A204.1 (cell line): ENCODE data around the gene SLC46A1.
"Not testable (repeated sequence)": the region's sequence is repeated elsewhere in the genome, so short reads cannot be mapped to it uniquely, and the experiment has no call there.

Experiments
- FAIRE-seq: peaks from 2 replicates; lab custom pipeline; 2012; peaks lifted over from hg19 to GRCh38; lab: Jason Lieb, UNC

SLC46A1 gene

GRCh38 chr17:28405632-28406472, at the start of gene SLC46A1:
TSS of gene SLC46A1 (minus strand) at chr17:28406212. CDS start at chr17:28406114, 98 bp downstream.
- FAIRE-seq, result no peak

GRCh38 chr17:28449859-28450258, 43.8 kb upstream of the SLC46A1 start:
- no peak for FAIRE-seq

- FAIRE-seq, result no peak
Measured at GRCh38 chr17:28447396-28447760, 41.4 kb upstream of the SLC46A1 start.

- no peak for FAIRE-seq
Measured at GRCh38 chr17:28446716-28447395, 40.8 kb upstream of the SLC46A1 start.

GRCh38 chr17:28443901-28444638, 38.1 kb upstream of the SLC46A1 start:
- no peak for FAIRE-seq

- not testable (repeated sequence) for FAIRE-seq
Measured at GRCh38 chr17:28434326-28434725, 28.3 kb upstream of the SLC46A1 start.

- no peak for FAIRE-seq
Measured at GRCh38 chr17:28433721-28434120, 27.7 kb upstream of the SLC46A1 start.

- not testable (repeated sequence) for FAIRE-seq
Measured at GRCh38 chr17:28427982-28428381, 22.0 kb upstream of the SLC46A1 start.

GRCh38 chr17:28427371-28427770, 21.4 kb upstream of the SLC46A1 start:
- FAIRE-seq, result no peak

- FAIRE-seq, result no peak
Measured at GRCh38 chr17:28426081-28426519, 20.1 kb upstream of the SLC46A1 start.

- FAIRE-seq, result no peak
Measured at GRCh38 chr17:28425206-28425605, 19.2 kb upstream of the SLC46A1 start.

GRCh38 chr17:28421787-28422305, 15.8 kb upstream of the SLC46A1 start:
- no peak for FAIRE-seq

GRCh38 chr17:28416703-28417311, 10.8 kb upstream of the SLC46A1 start:
- no peak for FAIRE-seq

GRCh38 chr17:28415886-28416285, 9.9 kb upstream of the SLC46A1 start:
- no peak for FAIRE-seq

- FAIRE-seq, result no peak
Measured at GRCh38 chr17:28413804-28414203, 7.8 kb upstream of the SLC46A1 start.

- FAIRE-seq, result no peak
Measured at GRCh38 chr17:28412099-28412498, 6.1 kb upstream of the SLC46A1 start.

- FAIRE-seq, result no peak
Measured at GRCh38 chr17:28407974-28408306, 1.9 kb upstream of the SLC46A1 start.

- no peak for FAIRE-seq
Measured at GRCh38 chr17:28407130-28407973, 1.3 kb upstream of the SLC46A1 start.

- FAIRE-seq, result no peak
Measured at GRCh38 chr17:28406473-28406814, 432 bp upstream of the SLC46A1 start.

- no peak for FAIRE-seq
Measured at GRCh38 chr17:28404812-28405570, 1.0 kb downstream of the SLC46A1 start.

GRCh38 chr17:28404461-28404811, 1.6 kb downstream of the SLC46A1 start:
- FAIRE-seq, result no peak
